HG02870 (cell line): ENCODE results near the gene SRGAP3.

Experiments
- ATAC-seq: cut with Tn5 transposase; IDR thresholded peaks from one replicate; pipeline ENCODE4 v1.9.1; 2021; ENCODE audit warnings: mild to moderate bottlenecking, moderate library complexity; ENCODE audit not compliant: unreplicated experiment

Gene SRGAP3

GRCh38 chr3:9151240-9151639 is 98.2 kb downstream of the SRGAP3 start:
- no peak for ATAC-seq

GRCh38 chr3:9149566-9149965 is 99.9 kb downstream of the SRGAP3 start:
- no peak for ATAC-seq

- no peak for ATAC-seq
These were observed 101.6 kb downstream of the SRGAP3 start for GRCh38 chr3:9147896-9148266.

- ATAC-seq, result peak; percentile 87
These were observed 102.1 kb downstream of the SRGAP3 start for GRCh38 chr3:9147215-9147895.

GRCh38 chr3:9146367-9147071 is 102.9 kb downstream of the SRGAP3 start:
- ATAC-seq, result no peak

- ATAC-seq, result no peak
These were observed 106.3 kb downstream of the SRGAP3 start for GRCh38 chr3:9143184-9143583.

- ATAC-seq, result no peak
These were observed 107.1 kb downstream of the SRGAP3 start for GRCh38 chr3:9142362-9142761.

GRCh38 chr3:9141928-9142289 is 107.5 kb downstream of the SRGAP3 start:
- no peak for ATAC-seq

GRCh38 chr3:9139366-9139765 is 110.1 kb downstream of the SRGAP3 start:
- no peak for ATAC-seq

- ATAC-seq, result no peak
These were observed 111.8 kb downstream of the SRGAP3 start for GRCh38 chr3:9137676-9138075.

GRCh38 chr3:9136746-9137465 is 112.5 kb downstream of the SRGAP3 start:
- ATAC-seq, result no peak

- no peak for ATAC-seq
These were observed 113.4 kb downstream of the SRGAP3 start for GRCh38 chr3:9135930-9136525.

GRCh38 chr3:9135526-9135925 is 113.9 kb downstream of the SRGAP3 start:
- ATAC-seq, result no peak

- ATAC-seq, result no peak
These were observed 115.8 kb downstream of the SRGAP3 start for GRCh38 chr3:9133656-9134055.

- ATAC-seq, result no peak
These were observed 118.8 kb downstream of the SRGAP3 start for GRCh38 chr3:9130345-9131305.

GRCh38 chr3:9129365-9129764 is 120.1 kb downstream of the SRGAP3 start:
- ATAC-seq, result no peak

GRCh38 chr3:9125278-9125951 is 124.0 kb downstream of the SRGAP3 start:
- ATAC-seq, result no peak

- ATAC-seq, result no peak
These were observed 124.7 kb downstream of the SRGAP3 start for GRCh38 chr3:9124730-9125129.

GRCh38 chr3:9123840-9124239 is 125.6 kb downstream of the SRGAP3 start:
- ATAC-seq, result no peak
